GM21619 (cell line): ENCODE results near the gene SIN3B.
A peak's percentile ranks its signal among the peaks of the same experiment; 100 is the strongest.

ENCODE experiments used
- ATAC-seq: cut with Tn5 transposase; IDR thresholded peaks from one replicate; pipeline ENCODE4 v1.9.1; 2021; ENCODE audit not compliant: unreplicated experiment

SIN3B gene

DNA sequence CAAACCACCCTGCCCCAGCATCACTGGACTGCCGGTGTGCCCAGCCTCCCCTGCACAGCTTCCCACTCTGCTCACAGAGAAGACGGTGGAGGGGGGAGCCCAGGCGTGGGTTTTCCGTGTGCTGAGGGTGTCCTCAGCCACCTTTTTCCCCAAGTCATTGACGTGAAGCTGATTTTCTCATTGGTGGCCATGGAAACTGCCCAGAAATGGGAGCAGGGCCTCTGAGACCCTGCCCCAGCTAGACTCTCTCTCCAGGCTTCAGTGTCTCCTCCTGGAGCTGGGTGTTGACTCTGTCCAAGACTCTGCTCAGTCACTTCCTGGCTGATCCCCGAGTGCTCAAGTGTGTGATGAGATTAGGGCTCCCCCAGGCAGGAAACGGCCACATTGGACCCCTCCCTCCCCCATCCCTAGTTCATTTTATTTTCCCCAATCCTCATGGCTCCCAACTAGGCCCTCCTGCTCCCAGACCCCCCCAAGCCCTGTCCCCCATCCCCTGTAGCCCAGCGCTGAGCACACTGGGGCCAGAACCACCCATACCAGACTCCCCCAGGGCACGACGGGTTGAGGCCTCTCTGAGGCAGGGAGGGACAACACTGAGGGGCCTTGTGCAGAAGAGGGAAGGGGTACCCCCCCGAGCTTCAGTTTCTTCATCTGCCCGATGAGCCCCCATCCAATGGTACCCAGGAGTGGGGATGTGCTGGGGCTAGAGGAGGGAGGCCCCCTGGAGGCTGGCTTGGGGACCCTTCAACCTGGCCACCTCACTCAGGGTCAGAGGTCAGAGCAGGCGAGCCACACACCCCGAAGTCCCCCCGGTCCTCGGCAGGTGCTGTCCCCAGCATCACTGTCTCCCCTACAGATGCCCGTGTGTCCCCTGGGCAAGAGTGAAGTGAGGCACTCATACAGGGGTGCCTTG lies 58.4 kb downstream of the SIN3B start:
- no peak for ATAC-seq

DNA sequence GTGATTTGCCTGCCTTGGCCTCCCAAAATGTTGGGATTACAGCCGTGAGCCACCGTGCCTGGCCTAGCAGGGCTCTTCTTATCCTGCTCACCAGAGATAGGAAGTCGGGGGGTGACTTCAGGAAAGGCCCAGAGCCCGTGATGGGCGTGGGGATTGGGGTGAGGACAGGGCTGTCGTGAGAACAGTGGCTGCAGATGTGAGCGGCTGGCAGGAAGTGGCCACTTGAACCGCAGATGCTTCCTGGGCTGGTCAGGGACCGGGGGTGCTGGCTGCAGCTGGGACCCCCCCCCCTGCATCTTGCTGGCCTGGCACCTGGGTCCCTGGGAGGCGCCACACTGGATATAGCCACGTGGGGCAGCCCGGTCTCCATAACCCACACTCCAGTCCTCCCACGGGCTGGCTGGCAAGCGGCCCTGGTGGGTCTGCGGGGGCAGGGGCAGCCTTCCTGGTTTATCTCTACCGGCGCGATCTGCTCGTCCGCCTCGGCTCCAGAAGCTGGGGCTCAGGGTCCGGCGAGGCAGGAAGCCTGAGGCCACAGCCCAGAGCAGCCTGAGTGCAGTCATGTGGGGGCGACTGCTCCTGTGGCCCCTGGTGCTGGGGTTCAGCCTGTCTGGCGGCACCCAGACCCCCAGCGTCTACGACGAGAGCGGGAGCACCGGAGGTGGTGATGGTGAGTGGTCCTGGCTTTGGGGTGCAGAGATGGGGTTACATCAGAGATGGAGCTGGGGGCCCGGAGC lies 59.6 kb downstream of the SIN3B start, which contains the start of gene F2RL3:
Gene F2RL3 (plus strand): TSS at position 371 of the 737 bp plus-strand sequence. CDS start 191 bp downstream, at position 562.
- peak; percentile 44 for ATAC-seq

DNA sequence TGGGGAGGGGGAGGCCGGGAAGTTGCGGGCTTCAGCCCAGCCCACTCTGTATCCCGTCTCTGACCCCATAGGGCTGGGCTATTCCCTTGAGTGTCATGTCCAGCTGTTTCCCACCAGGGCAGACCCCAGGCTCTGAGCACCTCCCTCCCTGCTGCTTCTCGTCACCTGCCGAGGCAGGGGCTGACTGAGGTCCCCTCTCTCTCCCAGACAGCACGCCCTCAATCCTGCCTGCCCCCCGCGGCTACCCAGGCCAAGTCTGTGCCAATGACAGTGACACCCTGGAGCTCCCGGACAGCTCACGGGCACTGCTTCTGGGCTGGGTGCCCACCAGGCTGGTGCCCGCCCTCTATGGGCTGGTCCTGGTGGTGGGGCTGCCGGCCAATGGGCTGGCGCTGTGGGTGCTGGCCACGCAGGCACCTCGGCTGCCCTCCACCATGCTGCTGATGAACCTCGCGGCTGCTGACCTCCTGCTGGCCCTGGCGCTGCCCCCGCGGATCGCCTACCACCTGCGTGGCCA lies 60.2 kb downstream of the SIN3B start:
- ATAC-seq, result no peak

DNA sequence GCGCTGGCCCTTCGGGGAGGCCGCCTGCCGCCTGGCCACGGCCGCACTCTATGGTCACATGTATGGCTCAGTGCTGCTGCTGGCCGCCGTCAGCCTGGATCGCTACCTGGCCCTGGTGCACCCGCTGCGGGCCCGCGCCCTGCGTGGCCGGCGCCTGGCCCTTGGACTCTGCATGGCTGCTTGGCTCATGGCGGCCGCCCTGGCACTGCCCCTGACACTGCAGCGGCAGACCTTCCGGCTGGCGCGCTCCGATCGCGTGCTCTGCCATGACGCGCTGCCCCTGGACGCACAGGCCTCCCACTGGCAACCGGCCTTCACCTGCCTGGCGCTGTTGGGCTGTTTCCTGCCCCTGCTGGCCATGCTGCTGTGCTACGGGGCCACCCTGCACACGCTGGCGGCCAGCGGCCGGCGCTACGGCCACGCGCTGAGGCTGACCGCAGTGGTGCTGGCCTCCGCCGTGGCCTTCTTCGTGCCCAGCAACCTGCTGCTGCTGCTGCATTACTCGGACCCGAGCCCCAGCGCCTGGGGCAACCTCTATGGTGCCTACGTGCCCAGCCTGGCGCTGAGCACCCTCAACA lies 60.8 kb downstream of the SIN3B start:
- no peak for ATAC-seq

DNA sequence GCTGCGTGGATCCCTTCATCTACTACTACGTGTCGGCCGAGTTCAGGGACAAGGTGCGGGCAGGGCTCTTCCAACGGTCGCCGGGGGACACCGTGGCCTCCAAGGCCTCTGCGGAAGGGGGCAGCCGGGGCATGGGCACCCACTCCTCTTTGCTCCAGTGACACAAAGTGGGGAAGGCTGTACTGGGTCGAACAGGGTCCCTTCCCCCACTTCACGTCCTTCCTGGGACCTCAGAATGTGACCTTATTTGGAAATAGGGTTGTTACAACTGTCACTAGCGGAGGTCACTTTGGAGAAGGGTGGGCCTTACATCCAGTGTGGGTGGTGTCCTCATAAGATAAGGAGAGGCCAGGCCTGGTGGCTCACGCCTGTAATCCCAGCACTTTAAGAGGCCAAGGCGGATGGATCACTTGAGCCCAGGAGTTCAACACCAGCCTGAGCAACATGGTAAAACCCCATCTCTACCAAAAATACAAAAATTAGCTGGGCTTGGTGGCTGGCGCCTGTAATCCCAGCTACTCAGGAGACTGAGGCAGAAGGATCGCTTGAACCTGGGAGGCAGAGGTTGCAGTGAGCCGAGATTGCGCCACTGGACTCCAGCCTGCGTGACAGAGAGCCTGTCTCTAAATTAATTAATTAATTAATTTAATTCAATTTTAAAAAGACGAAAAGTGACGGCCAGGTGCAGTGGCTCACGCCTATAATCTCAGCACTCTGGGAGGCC lies 61.4 kb downstream of the SIN3B start:
- ATAC-seq, result no peak

DNA sequence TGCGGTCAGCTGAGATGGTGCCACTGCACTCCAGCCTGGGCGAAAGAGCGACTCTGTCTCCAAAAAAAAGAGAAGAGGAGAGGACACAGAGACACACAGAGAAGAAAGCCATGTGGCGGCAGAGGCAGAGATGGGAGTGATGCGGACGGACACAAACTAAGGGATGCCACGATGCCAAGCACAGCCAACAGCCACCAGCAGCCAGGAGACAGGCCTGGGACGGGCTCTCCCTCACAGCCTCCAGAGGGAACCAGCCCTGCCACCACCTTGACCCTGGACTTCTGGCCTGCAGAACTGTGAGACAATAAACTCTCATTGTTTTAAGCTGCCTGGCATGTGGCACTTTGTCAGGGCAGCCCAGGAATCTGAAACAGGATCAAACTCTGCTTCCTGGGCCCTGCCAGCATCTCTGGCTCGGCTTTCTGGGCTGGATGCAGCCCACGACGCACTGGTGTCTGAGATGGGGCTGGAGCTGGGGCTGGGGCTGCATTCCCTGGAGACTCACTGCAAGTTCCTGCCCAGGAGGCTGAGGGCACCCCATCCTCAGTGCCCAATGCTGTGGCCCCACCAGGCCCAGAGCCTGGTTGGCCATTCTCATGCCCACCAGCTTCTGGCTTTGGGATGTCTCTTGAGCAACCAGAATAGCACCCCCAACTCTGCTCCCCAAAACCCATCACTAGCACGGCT lies 62.6 kb downstream of the SIN3B start:
- ATAC-seq, result no peak

DNA sequence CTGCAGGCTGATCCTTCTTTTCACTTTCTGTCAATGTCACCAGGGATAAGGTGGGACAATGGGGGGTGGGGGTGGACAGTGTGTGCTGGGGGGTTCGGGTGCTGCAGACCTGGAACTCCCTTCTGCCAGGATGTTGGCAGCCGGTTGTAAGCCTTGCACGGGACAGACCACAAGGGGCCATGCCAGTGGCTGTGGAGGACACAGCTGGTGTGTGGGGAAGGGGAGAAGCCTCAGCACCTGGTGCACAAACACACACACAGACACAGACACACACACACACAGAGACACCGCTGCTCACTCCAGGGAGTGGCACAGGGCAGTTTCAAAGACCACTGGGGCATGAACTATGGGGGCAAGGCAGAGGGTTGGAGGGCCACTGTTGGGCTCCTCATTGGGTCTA lies 63.2 kb downstream of the SIN3B start:
- no peak for ATAC-seq

DNA sequence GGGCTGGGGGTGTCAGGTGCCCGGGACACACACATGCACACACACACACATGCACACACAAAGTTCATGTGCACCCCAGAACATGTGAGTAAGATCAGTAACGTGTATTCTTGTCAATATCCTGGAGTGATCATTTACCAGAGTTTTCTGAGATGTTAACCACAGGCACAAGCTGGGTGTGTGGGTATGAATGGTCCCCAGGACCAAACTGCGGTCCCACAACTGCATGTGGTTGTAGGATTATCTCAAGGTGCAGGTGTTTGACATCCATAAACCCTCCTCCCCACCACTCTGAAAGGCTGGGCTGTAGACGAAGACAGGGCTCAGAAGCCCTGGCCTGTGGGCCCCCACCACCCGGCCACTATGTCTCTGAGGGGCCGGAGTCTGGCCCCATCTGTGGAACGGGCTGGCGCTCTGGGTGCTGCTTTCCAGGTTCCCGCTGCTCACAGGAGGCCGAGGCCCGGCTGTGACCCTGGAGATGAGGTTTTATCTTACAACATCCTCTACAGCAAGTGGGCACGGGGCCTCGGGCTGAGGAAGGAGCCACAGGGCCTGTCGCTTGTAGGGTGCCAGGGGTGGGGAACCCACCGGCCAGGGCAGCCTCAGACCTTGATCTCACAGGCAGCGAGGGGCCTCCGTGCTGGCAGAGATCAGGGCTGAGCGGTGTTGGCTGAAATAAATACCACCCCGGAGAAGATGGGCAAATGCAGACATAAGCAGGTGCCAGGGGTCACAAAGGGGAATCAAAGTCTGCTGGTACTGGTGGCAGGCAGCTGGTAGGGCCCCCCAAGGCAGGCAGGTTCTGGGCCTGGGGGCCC lies 63.9 kb downstream of the SIN3B start:
- ATAC-seq, result no peak

DNA sequence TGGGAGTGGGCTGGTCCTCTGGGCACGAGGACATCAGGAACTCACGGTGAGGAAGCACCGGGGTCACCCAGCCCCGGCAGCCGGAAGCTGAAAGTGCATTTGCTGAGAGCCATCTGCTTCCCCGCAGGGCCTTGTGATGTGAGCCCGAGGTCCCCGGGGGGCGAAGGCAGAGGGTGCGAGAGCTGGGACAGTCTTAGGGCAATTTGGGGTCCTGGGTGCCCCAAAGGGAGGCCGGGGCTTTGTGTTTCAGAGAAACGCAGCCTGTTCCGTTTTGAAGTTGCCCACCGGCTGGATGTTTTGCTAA lies 64.4 kb downstream of the SIN3B start:
- ATAC-seq, result no peak

DNA sequence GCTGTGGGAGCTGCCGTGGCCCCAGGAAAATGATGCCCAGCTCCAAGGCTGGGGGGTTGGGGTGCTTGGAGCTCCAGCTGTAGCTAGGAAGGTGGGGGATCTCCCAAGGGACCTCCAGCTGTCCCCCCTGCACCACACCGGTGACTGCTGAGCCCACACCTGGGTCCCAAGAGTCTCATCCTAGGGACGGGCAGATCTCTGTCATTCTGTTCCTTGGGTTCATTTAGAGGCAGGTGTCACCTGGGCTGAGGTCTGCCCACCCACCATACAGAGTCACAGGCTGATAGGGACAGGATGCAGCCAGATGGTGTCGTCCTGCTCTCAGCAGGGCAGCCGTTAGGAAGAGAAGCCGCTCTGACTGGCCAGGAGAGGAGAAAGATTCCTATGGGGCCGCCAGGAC lies 64.9 kb downstream of the SIN3B start:
- no peak for ATAC-seq

DNA sequence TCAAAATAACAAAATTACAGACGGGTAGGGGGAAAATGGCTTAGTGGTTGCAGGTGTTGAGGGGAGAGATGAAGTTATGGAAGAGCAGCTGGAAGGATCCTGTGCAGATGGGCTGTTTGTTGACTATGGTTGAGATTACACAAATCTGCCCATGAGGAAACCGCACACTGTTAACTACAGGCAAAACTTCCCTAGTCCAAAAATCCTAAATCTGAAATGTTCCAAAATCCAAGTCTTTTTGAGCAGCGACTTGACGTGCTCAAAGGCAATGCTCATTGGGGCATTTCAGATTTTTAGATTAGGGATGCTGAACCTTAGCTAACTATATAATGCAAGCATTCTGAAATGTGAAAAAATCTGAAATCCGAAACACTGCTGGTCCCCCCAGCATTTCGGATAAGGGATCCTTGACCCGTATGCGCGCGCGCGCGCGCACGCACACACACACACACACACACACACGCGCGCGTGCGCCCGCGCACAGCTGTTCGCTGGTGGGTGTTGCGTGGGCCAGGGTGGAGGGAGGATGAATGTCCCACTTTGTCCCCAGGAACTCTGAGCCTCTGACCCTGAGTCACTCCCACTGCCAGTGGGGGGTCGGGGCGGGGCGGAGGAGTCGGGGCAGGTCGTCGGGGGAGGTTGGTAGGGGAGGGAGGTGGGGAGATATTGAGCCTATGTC lies 66.4 kb downstream of the SIN3B start:
- ATAC-seq, result no peak

DNA sequence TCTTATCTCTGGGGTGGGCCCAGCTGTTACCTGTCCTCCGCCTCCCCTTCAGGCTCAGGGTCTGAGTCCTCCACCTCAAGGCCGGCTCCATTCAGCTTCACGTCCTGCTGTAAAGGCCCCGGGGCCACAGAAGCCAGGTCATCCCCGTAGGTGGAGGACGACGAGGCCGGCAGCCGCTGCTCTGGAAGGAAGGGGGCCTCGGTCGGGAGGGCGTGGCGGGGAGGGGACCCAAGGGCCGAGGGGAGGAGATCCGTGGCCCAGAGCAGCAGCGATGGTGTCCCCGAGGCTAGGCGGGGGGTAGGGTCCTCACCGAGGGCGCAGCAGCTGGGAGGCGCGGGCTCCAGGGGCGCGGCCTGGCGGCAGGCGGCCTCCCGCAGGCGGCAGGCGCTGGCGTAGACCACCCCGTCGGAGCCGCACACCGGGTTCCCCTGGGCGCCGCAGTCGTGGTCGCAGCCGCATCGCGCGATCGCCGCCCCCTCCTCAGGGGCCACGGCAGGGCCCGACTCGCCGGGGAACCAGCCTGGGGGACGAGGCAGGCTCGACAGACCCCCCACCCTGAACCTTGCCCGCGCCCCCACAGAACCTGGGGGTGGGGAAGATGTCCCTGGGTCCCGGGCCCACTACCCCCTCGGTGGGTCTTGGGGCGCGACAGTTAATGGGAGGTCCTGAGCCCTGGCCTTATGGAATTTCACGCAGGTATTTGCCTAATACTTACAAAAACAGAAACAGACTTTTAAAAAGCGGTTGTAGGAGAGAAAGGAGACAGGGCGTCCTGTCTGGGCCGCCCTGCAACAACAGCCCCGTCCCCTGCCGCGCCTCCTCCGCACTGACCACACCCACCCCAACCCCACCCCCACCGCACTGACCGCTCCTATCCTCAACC lies 67.2 kb downstream of the SIN3B start:
- ATAC-seq, result peak; percentile 25

DNA sequence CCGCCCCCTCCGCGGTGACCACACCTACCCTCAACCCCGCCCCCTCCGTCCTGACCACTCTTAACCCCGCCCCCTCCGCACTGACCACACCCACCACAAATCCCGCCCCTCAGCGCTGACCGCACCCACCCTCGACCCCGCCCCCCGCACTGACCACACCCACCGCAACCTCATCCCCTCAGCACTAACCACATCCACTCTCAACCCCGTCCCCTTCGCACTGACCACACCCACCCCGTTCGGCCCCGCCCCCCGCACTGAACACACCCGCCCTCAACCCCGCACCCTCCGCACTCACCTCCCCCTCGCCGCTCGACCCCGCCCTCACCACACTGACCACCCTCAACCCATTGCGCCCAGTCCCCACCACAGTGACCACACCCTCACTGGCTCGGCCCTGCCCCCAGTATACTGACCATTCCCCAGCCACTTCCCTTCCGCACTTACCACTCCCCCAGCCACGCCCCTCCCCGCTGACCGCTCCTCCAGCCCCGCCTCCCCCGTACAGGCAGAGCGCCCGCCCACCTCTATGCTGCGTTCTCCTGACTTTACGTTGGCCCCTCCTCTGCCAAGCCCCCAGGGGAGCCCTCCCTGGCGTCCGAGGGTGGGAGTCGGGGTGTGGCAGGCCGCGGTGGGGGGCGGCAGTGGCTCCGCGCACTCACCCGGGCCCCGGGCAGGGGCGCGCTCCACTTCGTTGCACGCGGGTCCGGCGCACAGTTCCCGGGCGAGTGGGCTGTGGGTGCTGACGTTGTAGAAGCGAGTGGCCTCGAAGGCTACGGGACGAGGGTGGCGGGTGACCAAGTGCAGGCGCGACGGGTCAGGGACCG lies 68.0 kb downstream of the SIN3B start:
- ATAC-seq, result peak; percentile 39

DNA sequence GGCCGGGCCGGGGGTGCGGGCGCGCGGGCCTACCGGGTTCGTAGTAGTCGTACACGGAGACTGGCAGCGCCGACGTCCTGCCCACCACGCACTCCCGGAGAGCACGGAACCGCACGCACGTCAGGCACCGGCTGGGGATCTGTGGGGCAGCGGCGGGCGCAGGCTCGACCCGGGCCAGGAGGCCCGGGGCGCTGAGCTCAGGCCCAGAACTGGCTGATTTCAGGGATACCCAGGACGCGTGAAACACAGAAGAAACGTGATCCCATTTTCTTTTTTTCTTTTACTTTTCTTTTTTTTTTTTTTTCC lies 68.6 kb downstream of the SIN3B start:
- no peak for ATAC-seq

DNA sequence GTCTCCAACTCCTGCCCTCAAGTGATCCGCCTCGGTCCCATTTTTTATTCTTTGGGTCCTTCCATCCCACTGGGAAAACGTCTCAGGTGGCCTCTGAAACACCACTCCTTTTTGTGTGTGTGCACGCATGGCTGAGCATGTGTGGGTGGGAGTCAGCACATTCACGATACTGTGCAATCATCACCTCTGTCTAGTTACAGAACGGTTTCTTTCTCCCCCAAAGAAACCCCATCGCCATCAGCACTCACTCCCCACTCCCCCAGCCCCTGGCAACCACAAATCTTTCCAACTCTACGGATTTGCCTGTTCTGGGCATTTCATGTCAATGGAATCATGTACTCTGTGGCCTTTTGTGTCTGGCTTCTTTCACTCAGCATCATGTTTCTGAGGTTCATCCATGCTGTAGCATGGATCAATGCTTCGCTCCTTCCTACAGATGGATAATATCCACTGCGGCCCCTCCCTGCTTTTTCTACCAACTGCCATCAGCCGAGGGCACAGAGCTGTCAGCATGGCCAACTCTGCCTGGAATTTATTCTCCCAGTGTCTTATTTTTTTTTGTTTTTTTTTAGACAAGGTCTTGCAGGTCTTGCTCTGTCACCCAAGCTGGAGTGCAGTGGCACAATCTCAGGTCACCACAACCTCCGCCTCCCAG lies 69.3 kb downstream of the SIN3B start:
- ATAC-seq, result no peak

DNA sequence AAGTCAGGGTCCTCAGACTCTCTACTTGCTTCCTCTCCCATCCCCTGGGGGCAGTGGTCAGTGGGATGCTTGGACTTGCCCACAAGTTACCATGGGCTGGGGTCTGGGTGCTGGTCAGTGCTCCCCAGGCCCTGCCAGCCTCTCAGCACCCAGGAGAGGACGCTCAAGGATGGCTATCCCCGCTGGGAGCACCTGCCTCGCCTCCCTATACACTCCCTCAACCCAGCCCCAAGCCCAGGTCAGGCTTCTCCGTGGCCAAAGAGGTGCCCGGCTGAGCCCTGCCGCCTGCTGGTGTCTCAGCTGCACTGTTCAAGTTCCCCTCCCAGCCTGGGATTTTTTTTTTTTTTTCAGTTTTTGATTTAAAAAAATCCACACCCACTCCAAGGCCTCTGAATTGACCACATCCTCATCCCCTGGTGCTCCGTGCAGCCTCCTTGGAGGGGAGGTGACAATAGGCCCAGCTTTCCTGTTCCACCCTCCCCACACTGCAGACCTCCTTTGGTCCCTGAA lies 70.4 kb downstream of the SIN3B start:
- ATAC-seq, result no peak
